ENCODE data around the gene PABPC1L. TPM values are rescaled to one million over a fixed set of nuclear protein-coding genes. Genes with fewer than 3 reads are reported as not detected.

Gene PABPC1L
- total and polyA plus RNA-seq, 2 donors (not counting 1 experiment from before 2014, with no cell fraction given): 105 to 295 TPM

DNA sequence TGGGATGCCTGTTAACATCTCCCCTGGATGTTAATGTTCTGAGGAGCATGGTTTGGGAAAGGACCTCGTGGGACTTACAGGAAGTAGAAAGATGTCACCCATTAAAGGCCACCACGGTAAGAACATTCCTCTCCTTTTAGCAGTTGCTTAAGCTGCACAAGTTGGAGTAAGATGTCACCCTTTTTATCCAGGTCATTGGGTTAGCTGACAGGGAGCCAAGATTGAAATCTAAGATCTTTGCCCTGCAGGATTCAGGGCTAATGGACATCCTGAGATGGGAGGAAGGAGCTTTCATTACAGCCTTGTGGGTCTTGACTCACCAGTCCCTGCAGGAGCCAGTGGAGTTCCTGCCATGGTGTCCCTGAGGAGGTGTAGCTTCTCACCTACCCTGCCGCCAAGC is 22.1 kb downstream of the PABPC1L start:
- ATAC-seq (ENCODE audit: low read depth): no peak
- CTCF ChIA-PET: no interaction called here
- no peak overlapping the region for H3K4me3 Mint-ChIP-seq

GRCh38 chr20:44932916-44933315 is 23.1 kb downstream of the PABPC1L start:
- DNase-seq (no peak), ATAC-seq (ENCODE audit: low read depth) (no peak)
- no peak overlapping the region for H3K4me3 ChIP-seq (ENCODE audit: control extremely low read depth in 1 of 5, extremely low read depth in 1 of 5, insufficient read depth in 1 of 5, low read depth in 2 of 5, low read length in 4 of 5)
- intact Hi-C loops (cut with micrococcal nuclease): no loop called here
- no peaks in the 10 kb centered on the region for H3K79me2 ChIP-seq (ENCODE audit: control insufficient read depth, insufficient read depth, low read length)
- no peak overlapping the region for H3K27ac ChIP-seq (ENCODE audit: low read length in 2 of 2)
- H3K36me3 ChIP-seq (replicated peaks in 1 of 2; ENCODE audit: control extremely low read depth in 1 of 2, control insufficient read depth in 1 of 2, extremely low read depth in 1 of 2, insufficient read depth in 2 of 2, low read length in 1 of 2): peaks cover 0 to 48% of the 10 kb centered on the region in 2 experiments
- no peak overlapping the region for H2AFZ ChIP-seq (ENCODE audit: insufficient read depth, low read depth, low read length, poor library complexity, severe bottlenecking)
- H3K4me2 ChIP-seq (replicated peaks; ENCODE audit: low read depth, low read length, poor library complexity, severe bottlenecking): no peak overlapping the region
- H3K27me3 ChIP-seq (replicated peaks in 1 of 4; ENCODE audit: control extremely low read depth in 1 of 4, control insufficient read depth in 3 of 4, insufficient read depth in 4 of 4, low read length in 3 of 4): no peaks in the 10 kb centered on the region
- no peaks in the 10 kb centered on the region for H3K27me3 Mint-ChIP-seq
- ChIA-PET CTCF (no interaction called here), POLR2A (no interaction called here)
- no peaks in the 10 kb centered on the region for H3K4me1 Mint-ChIP-seq
- no peak overlapping the region for H3K9ac ChIP-seq (ENCODE audit: low read length)
- 97% methylated on average over 8 of the region's 8 CpGs for WGBS (ENCODE audit: insufficient coverage)
- no peaks in the 10 kb centered on the region for H4K20me1 ChIP-seq (ENCODE audit: control insufficient read depth, insufficient read depth, low read length, poor library complexity, severe bottlenecking)
- H3K9me3 ChIP-seq (ENCODE audit: control extremely low read depth in 1 of 3, control insufficient read depth in 2 of 3, insufficient read depth in 1 of 3, low read length in 2 of 3): no peaks in the 10 kb centered on the region
- no peak overlapping the region for H3K27ac Mint-ChIP-seq
- TF ChIP-seq, protein P1, sequence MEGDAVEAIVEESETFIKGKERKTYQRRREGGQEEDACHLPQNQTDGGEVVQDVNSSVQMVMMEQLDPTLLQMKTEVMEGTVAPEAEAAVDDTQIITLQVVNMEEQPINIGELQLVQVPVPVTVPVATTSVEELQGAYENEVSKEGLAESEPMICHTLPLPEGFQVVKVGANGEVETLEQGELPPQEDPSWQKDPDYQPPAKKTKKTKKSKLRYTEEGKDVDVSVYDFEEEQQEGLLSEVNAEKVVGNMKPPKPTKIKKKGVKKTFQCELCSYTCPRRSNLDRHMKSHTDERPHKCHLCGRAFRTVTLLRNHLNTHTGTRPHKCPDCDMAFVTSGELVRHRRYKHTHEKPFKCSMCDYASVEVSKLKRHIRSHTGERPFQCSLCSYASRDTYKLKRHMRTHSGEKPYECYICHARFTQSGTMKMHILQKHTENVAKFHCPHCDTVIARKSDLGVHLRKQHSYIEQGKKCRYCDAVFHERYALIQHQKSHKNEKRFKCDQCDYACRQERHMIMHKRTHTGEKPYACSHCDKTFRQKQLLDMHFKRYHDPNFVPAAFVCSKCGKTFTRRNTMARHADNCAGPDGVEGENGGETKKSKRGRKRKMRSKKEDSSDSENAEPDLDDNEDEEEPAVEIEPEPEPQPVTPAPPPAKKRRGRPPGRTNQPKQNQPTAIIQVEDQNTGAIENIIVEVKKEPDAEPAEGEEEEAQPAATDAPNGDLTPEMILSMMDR (IDR thresholded peaks at IDR 0.05): no peak
- no peak for TF ChIP-seq EZH2 (IDR thresholded peaks at IDR 0.05; ENCODE audit: borderline replicate concordance, insufficient read depth, low read depth, low read length, poor library complexity, severe bottlenecking)
- no peak overlapping the region for H3K4me3 Mint-ChIP-seq
- H3K4me1 ChIP-seq (ENCODE audit: control insufficient read depth in 2 of 2, insufficient read depth in 2 of 2, low read length in 2 of 2): no peaks in the 10 kb centered on the region
- no peaks in the 10 kb centered on the region for H3K9me3 Mint-ChIP-seq (ENCODE audit: insufficient read depth)

More for the DNA sequence above, 22.1 kb downstream of the PABPC1L start:
- H3K9me3 Mint-ChIP-seq (ENCODE audit: insufficient read depth): no peaks in the 10 kb centered on the region
- no peaks in the 10 kb centered on the region for H4K20me1 ChIP-seq (ENCODE audit: control insufficient read depth, insufficient read depth, low read length, poor library complexity, severe bottlenecking)
- POLR2A ChIA-PET: no interaction called here
- H3K9ac ChIP-seq (ENCODE audit: low read length): no peak overlapping the region
- H3K4me3 ChIP-seq (ENCODE audit: control extremely low read depth in 1 of 5, extremely low read depth in 1 of 5, insufficient read depth in 1 of 5, low read depth in 2 of 5, low read length in 4 of 5): no peak overlapping the region
- TF ChIP-seq EZH2 (IDR thresholded peaks at IDR 0.05; ENCODE audit: borderline replicate concordance, insufficient read depth, low read depth, low read length, poor library complexity, severe bottlenecking): no peak
- TF ChIP-seq, protein P1 (IDR thresholded peaks at IDR 0.05): no peak
- H2AFZ ChIP-seq (ENCODE audit: insufficient read depth, low read depth, low read length, poor library complexity, severe bottlenecking): no peak overlapping the region
- 92% methylated on average over 3 of the region's 3 CpGs for WGBS (ENCODE audit: insufficient coverage)
- H3K4me1 ChIP-seq (ENCODE audit: control insufficient read depth in 2 of 2, insufficient read depth in 2 of 2, low read length in 2 of 2): no peaks in the 10 kb centered on the region
- H3K36me3 ChIP-seq (replicated peaks in 1 of 2; ENCODE audit: control extremely low read depth in 1 of 2, control insufficient read depth in 1 of 2, extremely low read depth in 1 of 2, insufficient read depth in 2 of 2, low read length in 1 of 2): peaks cover 0 to 41% of the 10 kb centered on the region in 2 experiments
- intact Hi-C loops (cut with micrococcal nuclease): no loop called here
- no peak overlapping the region for H3K27ac ChIP-seq (ENCODE audit: low read length in 2 of 2)
- H3K27me3 Mint-ChIP-seq: no peaks in the 10 kb centered on the region
- no peaks in the 10 kb centered on the region for H3K4me1 Mint-ChIP-seq
- H3K9me3 ChIP-seq (ENCODE audit: control extremely low read depth in 1 of 3, control insufficient read depth in 2 of 3, insufficient read depth in 1 of 3, low read length in 2 of 3): no peaks in the 10 kb centered on the region
- no peak overlapping the region for H3K4me2 ChIP-seq (replicated peaks; ENCODE audit: low read depth, low read length, poor library complexity, severe bottlenecking)
- H3K27ac Mint-ChIP-seq: no peak overlapping the region
- DNase-seq: no peak
- H3K27me3 ChIP-seq (replicated peaks in 1 of 4; ENCODE audit: control extremely low read depth in 1 of 4, control insufficient read depth in 3 of 4, insufficient read depth in 4 of 4, low read length in 3 of 4): no peaks in the 10 kb centered on the region
- H3K79me2 ChIP-seq (ENCODE audit: control insufficient read depth, insufficient read depth, low read length): no peaks in the 10 kb centered on the region
